NCI-H187 (cell line): Measurements from ENCODE around the gene MED26.
A peak's percentile ranks its signal among the peaks of the same experiment; 100 is the strongest.

Experiments used
- DNase-seq, 2 experiments: peaks; one replicate each; lab custom pipeline; 2025; lab: John Stamatoyannopoulos, UW

The MED26 gene

GRCh38 chr19:16589917-16590316, 38.1 kb downstream of the MED26 start:
- DNase-seq = no peak

- no peak for DNase-seq
These were observed 39.0 kb downstream of the MED26 start for GRCh38 chr19:16588824-16589577.

- peak in 1 of 2 experiments; percentile 31 for DNase-seq
These were observed 39.9 kb downstream of the MED26 start for GRCh38 chr19:16587833-16588823.

- DNase-seq = no peak
These were observed 40.8 kb downstream of the MED26 start for GRCh38 chr19:16586991-16587832.

GRCh38 chr19:16586477-16586871, 41.5 kb downstream of the MED26 start:
- no peak for DNase-seq

- DNase-seq = no peak
These were observed 42.1 kb downstream of the MED26 start for GRCh38 chr19:16585808-16586476.

- no peak for DNase-seq
These were observed 42.8 kb downstream of the MED26 start for GRCh38 chr19:16585094-16585801.

GRCh38 chr19:16584248-16585093, 43.5 kb downstream of the MED26 start:
- peak in 1 of 2 experiments; percentile 8 for DNase-seq

GRCh38 chr19:16582486-16583261, 45.3 kb downstream of the MED26 start:
- DNase-seq = no peak

- no peak for DNase-seq
These were observed 46.0 kb downstream of the MED26 start for GRCh38 chr19:16581971-16582343.

- no peak for DNase-seq
These were observed 46.6 kb downstream of the MED26 start for GRCh38 chr19:16581145-16581970.

- no peak for DNase-seq
These were observed 48.6 kb downstream of the MED26 start for GRCh38 chr19:16579381-16579780.

- no peak for DNase-seq
These were observed 50.4 kb downstream of the MED26 start for GRCh38 chr19:16577531-16577985.

- DNase-seq = no peak
These were observed 51.1 kb downstream of the MED26 start for GRCh38 chr19:16576690-16577530.

- DNase-seq = no peak
These were observed 51.9 kb downstream of the MED26 start for GRCh38 chr19:16575861-16576689.

- DNase-seq = no peak
These were observed 52.7 kb downstream of the MED26 start for GRCh38 chr19:16575282-16575681.
